ENCODE measurements around the gene AURKA.
"Not testable (repeated sequence)": the region's sequence is repeated elsewhere in the genome, so short reads cannot be mapped to it uniquely, and the experiment has no call there.

The AURKA gene

DNA sequence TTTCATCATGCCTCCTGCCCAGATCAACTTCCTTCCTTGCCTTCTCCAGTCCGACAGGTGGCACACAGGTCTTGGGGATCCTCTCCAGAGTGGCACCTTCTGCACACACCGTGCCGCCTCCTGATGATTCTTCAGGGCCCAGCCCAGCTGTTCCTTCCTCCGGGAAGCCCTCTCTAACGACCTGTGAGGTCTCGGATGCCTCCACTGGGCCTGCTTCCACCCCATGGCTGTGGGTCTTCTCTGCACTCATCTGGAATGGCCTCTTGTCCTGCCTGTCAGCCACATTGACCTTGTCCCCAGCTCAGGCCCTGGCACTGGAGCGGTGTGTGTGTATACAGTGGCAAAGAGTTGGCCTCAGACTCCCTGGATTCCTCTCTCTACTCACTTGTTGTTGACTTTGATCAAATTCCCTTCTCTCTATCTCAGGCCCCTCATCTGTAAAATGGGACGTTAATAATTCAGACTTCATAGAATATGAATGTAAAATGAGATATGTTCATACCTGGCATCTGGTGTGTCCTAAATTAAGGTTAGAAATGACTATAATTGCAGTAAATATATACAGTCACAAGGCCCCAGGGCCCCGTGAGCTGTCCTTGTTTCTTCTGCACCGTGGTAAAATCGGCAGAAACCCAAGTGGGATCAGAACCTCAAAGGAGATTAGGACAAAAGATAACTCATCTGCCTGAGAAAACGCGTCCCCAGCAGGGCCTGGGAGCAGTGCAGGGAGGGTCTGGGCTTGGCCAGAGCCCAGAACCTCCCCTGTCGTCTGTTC is 31.7 kb downstream of the AURKA start:
- no peak for DNase-seq (ENCODE audit: low read depth in 4 of 4, low spot score in 1 of 4)

DNA sequence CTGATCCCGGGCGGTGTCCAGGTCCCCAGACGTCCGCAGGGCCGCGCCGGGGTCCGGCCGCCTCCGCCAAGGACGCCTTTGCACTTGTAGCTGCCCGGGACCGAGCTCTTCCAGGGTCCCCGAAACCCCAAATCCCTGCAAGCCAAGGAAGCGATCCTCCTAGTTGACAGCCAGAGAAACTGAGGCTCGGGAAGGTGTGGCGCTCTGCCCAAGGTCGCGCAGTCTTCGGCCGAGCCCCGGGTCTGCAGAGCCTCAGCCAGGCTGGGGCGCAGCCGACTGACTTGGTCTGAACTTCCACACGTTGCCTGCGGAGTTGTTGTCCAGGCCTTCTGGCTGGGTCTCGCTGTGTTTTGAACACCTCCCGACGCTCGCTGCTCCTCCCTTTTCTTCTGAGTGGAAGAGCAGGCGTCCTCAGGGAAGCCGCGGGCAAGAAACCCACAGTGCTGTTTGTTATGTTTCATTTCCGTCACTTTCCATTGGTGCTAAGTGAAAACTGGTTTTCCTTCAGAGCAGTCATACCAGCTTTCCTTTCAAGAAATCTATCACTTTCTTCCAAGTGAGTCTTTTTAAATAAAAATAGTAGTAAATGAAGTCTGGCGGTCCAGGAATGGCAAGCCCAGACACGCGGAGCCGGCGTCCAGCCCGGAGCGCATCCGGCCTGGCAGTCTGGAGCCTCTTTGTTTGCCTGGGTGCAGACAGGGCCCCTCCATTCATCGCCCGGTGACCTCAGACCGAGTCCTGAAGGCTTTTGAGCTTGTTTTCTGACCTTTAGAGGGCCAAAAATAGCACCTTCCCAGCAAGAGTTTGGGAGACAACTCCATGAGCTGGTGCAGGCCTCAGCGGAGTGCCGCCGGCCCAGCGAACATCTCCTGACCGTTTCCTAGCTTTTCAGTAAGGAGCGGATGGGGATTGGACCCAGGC is 32.5 kb downstream of the AURKA start:
- DNase-seq (ENCODE audit: low read depth in 4 of 4, low spot score in 1 of 4) = no peak

DNA sequence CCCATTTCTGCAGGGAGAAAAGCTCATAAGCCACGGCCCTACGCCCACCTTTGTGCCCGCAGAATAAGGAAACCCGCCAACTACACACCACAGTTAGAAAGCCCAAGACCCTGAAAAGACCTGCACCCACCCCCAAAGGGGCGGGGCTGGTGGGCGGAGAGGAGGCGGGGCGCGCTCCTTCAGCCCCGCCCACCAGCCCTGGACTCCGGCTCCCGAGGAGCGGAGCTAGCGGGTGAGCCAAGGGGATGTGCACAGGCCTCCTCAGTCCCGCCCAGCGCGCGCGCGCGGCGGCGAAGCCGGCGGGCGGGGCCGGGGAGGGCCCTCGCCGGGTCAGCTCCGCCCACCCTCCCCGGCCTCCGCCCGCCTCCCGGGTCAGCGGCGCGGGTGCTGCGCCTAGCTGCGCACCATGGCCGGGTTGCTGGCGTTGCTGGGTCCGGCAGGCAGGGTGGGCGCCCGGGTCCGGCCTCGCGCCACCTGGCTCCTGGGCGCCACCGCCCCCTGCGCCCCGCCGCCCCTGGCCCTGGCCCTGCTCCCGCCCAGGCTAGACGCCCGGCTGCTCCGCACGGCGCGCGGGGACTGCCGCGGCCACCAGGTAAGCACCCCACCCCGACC is 33.3 kb downstream of the AURKA start, which contains the start of gene FAM210B:
Gene FAM210B, plus strand, starts transcription at position 375 of the 612 bp plus-strand sequence. Its CDS starts 32 bp downstream, at position 407.
- DNase-seq (ENCODE audit: low read depth in 4 of 4, low spot score in 1 of 4) = peak; percentile 56 to 78 (median 65)

DNA sequence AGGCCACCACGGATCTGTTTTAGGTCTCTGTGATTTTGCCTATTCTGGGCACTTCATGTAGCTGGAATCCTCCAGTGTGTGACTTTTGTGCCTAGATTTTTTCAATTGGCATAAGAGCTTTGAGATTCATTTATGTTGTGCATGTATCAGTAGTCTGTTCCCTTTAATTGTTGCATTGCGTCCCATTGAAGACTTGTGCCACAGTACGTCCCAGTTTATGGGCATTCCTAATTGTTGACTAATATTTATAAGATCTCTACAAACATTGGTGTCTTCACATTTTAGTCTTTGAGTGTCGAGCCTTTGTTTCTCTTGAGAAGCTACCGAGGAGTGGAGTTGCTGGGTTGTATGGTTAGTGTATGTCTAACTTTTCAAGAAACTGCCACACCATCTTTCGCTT is 33.9 kb downstream of the AURKA start:
- DNase-seq (ENCODE audit: low read depth in 4 of 4, low spot score in 1 of 4) = no peak

DNA sequence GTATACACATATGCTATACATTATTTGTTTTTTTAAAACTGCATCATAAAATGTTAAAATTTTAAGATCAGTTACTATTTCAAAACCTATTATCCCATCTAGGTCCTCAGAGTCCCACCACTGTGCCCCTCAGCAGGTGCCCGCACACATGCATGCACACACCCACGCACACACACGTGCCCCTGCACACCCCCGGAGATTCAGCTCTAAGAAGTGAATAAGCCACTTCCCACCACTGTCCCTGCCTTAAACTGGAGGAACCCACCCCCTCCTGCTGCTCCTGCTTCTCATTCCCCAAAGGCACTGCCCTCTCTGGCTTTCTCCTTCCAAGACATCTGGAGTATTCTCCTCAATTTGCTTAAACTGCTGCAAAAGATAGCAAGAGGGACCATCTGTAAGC is 38.7 kb downstream of the AURKA start:
- DNase-seq (ENCODE audit: low read depth in 4 of 4, low spot score in 1 of 4) = no peak

DNA sequence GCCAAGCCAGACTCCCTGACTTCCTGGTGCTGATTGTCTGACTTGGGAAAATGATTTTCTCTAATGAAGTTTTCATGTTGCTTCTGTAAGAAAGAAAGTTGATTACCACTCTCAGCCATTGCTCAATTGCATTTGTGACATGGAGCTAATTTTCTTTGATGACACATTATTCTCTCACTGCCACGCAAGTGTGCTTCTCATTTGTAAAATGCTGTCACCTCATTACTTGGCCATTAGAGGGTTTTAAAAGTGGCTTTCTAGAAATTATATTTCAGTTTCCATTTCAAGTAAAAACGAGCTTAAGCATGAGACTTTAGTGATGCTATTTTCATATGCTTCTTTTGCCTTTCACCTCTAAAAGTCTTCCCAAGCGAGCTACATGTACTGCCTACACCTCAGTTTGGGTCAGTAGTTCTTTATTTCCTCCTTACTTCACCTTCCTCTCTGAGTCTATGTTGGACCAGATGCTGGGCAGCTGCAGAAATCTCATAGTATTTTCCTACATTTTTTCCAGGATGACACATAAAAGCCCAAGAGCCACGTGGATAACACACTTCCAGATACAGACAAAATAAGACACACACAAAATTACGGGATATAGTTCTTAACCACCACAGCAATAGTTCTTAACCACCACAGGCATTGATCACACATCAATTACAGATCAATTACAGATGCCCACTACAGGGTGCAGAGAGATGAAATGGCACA is 39.5 kb downstream of the AURKA start:
- DNase-seq (ENCODE audit: low read depth in 4 of 4, low spot score in 1 of 4) = no peak

DNA sequence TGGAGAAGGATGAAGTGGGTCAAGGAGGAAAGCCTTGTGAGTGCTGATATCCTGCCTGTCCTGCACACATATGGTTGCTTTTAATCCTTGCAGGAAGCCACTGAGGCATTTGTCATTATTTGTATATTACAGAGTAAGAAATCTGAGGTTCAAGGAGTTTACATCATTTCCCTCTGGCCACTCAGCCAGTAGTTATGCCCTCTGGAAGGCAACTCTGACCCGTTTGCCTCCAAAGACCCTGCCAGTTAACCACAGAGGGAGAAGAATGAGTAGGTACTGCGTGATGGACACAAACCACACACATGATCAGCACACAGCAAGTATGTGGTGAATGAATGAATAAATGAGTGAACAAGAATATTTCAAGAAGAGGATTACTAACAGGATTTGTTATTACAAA is 41.2 kb downstream of the AURKA start:
- DNase-seq (ENCODE audit: low read depth in 4 of 4, low spot score in 1 of 4) = no peak

DNA sequence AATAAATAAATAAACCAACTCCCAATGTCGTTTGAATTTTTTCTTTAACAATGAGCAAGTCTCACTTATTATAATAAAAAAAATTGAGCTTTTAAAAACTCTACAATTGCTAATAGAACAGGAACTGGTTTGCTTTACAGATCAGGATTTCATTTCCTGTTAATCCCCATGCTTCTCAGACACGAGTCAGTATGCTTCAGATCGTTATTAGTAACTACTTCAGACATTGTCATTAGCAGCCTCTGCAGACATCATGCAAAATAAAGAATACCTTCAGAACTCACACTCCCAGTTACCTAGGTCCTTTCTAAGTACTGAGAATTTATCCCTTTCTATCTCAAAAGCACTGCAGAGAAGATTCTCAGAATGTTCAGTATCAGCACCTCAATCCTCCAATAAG is 43.3 kb downstream of the AURKA start:
- no peak for DNase-seq (ENCODE audit: low read depth in 4 of 4, low spot score in 1 of 4)

DNA sequence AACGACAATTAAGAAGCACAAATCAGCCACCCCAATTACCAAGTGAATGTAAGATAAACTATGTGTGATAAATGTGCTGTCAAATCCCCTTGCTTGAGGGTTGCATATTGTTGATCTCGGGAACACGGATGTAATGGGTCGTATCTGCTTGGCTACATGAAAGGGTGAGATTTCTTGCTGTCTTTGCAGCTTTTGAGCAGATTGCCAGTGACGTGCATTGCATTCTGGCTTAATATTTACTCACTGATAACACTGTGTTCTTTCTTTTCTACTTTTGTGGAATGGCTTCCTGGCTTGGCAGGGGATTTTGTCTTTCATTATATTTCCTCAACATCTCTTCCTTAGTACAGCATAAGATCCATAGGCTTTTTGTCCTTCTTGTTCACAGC is 43.7 kb downstream of the AURKA start:
- no peak for DNase-seq (ENCODE audit: low read depth in 4 of 4, low spot score in 1 of 4)

DNA sequence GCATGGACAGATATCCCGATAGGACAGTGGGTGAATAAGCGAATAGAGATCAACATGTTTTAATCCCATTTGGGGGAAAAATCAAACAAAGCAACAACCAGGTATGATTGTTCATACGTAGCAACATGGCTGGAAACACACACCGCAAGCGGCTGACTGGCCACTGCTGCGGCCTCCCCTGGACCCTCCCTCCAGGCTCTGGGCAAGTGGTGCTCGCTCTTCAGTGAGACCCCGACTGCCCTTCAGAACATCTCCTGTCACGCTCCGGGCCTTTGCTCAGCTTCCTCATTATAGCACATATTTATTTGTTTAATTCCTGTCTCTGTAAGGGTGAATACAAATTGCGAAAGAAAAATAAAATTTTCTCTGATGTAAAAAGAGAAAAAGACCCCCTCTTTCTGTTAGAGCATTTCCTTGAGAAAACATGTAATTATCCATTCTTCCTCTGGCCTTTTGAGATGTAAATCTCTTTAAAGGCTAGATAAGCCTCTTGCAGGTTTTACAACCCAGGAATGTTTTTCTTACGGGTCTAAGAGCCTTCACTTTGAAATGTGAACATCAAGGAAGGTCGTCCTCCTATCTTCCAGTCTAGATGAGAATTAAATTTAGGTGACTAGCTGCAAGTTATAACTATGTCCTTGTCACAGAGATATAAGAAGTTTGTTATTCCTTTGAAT is 44.2 kb downstream of the AURKA start:
- no peak for DNase-seq (ENCODE audit: low read depth in 4 of 4, low spot score in 1 of 4)

DNA sequence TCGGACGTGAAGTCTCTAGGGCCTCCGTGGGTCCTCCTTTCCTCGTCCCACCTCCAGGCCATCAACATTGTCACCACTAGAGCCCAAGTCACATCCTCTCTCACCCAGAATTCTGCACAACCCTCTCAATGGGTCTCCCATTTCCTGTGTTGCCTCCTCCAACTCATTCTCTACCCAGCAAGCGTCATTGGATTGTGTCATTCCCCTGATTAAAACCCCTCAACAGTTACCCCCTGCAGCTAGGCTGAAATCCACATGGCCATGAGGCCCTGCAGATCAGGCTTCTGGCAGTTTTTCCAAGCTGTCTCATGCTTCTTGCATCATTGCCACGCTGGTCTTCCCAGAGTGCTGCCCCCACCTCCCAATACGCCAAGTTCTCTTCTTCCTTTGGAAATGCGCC is 46.1 kb downstream of the AURKA start:
- DNase-seq (ENCODE audit: low read depth in 4 of 4, low spot score in 1 of 4) = no peak

DNA sequence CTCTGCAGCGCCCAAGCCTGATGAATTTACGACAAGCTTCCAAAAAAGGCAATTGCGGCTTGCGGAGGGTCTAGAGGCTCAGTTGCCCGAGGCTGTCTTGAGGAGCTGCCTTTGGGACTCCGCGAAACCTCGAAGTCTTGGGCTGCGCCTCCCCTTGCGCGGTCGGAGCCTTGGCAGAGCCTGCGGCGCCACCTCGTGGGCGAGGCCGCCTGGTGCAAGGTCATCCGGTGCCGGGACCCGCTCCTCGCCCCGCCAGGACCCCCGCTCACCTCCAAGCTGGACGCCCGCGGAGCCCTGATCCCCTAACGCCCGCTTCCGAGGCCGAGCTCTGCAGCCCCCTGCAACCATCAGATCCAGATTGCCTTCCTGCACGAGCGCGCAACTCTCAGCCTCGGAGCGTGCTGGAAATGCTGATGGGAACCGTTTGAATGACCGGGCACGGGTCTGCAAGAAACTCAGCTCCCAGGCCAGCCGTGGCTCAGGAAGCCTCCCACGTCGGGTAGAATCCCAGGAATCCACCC is 48.1 kb downstream of the AURKA start:
- peak in 1 of 4 experiments; percentile 32 for DNase-seq (ENCODE audit: low read depth in 4 of 4, low spot score in 1 of 4)

DNA sequence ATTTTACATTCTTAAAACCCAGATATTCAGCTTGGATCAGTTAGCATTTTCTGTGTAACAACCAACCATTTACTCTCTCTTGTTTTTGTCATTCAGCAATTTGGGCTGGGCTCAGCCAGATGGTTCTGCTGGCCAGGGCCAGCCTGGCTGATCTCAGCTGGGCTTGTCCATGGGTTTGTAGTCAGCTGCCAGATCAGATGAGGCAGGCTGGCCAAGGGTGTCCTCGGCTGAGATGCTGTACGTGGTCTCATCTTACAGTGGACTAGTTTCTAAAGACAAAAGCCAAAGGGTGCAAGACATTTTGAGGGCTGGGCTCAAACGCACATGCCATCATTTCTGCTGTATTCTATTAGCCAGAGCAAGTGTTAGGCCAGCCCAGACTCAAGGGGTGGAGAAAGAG is 49.2 kb downstream of the AURKA start:
- DNase-seq (ENCODE audit: low read depth in 4 of 4, low spot score in 1 of 4) = no peak

DNA sequence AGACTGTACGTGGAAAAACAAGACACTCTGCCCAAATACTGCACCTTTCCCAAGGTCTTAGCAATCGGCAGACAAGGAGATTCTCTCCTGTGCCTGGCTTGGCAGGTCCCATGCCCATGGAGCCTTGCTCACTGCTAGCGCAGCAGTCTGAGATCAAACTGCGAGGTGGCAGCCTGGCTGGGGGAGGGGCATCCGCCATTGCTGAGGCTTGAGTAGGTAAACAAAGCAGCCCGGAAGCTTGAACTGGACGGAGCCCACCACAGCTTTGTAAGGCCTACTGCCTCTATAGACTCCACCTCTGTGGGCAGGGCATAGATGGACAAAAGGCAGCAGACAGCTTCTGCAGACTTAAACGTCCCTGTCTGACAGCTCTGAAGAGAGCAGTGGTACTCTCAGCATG is 55.3 kb downstream of the AURKA start:
- DNase-seq (ENCODE audit: low read depth in 4 of 4, low spot score in 1 of 4) = not testable (repeated sequence)

DNA sequence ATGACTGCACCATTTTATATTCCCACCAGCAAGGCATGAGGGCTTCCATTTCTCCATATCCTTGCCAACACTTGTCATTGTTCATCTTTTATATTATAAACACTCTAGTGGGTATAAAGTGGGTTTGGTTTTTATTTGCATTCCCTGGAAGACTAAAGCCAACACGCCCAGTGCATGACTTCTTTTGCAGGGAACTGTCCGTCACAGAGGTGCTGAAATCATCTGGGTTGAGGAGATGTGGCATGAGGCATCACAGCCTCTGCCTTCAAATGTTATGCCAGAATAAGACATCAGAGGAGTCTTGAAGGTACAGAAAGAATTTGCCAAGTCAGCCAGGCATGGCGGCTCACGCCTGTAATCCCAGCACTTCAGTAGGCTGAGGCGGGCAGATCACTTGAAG is 63.2 kb downstream of the AURKA start:
- DNase-seq (ENCODE audit: low read depth in 4 of 4, low spot score in 1 of 4) = no peak

DNA sequence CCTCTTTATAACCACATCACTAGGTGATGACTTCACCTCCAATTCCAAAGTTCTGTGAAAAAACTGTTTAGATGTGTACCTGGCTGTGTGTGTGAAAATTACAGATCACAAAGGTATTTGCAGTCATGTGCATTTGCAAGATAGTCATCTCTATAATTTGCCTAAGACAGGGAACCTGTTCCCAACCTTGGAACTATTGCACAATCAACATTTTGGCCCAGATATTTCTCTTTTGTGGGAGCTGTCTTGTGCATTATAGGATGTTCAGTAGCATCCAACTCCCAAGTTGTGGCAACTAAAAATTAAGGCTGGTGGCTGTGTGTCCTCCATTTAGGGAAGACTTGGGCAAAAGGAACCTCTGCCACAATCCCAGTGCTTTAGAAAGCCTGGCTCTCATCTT is 67.2 kb downstream of the AURKA start:
- no peak for DNase-seq (ENCODE audit: low read depth in 4 of 4, low spot score in 1 of 4)

DNA sequence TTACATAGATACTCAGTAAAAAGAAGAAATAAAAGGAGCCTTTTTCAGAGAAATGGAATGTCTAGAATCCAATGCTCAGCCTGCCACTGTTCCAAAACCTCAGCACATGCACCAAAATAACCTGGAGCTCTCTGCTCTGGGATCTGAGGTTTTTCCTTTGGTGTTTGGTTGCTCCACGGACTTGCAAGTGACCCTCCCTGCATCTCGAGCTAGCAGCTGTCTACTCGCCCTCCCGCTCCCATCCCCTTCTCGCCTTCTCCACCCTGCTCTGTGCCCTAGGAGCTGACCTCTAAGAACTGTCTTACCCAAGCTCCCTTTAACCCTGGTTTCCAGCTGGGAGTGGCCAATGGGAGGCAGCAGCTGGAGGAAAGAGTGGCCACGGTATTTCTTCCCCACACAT is 68.4 kb downstream of the AURKA start:
- DNase-seq (ENCODE audit: low read depth in 4 of 4, low spot score in 1 of 4) = no peak

DNA sequence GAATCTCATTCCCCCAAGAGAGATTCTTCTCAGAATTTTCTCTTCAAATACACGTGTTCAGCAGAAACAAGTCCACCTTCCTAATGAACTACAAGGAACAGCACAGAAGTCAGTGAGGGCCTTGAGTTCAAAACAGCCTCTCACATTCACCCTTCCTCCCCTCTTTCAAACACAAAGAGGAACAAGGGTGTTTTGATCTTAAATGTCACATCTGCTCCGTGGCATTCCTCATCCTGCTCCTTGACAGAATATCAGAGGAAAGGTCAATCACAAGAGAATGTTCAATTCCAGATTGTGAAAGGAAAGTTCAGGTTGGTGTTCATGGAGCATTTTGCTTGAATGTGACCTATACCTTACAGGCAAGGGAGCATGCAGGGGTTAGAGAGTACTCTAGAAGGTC is 68.8 kb downstream of the AURKA start:
- DNase-seq (ENCODE audit: low read depth in 4 of 4, low spot score in 1 of 4) = no peak

DNA sequence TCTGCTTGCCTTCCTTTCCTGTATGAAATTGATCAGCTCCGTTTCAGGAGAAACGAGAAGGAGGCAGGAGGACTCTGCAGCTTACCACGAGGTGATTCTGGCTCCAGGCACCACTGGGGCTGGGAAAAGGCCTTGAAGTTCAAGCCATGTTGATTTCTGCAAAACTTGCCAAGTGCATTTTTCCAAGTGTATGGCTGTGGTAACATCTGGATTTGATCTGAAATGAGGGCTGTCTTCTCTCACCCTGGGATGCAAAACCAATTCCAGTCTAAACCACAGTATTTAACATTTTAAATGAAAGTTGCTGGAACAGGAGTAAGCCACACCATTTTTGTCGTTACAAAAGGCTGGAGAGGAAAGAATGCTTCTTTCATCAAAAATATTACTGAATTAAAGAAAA is 69.3 kb downstream of the AURKA start:
- DNase-seq (ENCODE audit: low read depth in 4 of 4, low spot score in 1 of 4) = no peak
